IPS-18a (cell line): ENCODE data around the gene PRKAR1B.

Source experiments
- H3K27ac ChIP-seq: one replicate; pipeline ENCODE4 v1.5.1; 2013; ENCODE audit warnings: low read length
- H3K27me3 ChIP-seq: one replicate; pipeline ENCODE4 v1.6.1; 2013; ENCODE audit warnings: mild to moderate bottlenecking, low read length; ENCODE audit not compliant: control insufficient read depth, insufficient read depth
- H3K36me3 ChIP-seq: one replicate; pipeline ENCODE4 v1.6.1; 2013; ENCODE audit warnings: low read depth, low read length; ENCODE audit not compliant: control insufficient read depth
- H3K4me1 ChIP-seq: one replicate; pipeline ENCODE4 v1.6.1; 2013; ENCODE audit warnings: low read depth, low read length; ENCODE audit not compliant: control insufficient read depth
- H3K4me3 ChIP-seq: one replicate; pipeline ENCODE4 v1.5.1; 2013; ENCODE audit warnings: low read length
- H3K9ac ChIP-seq: one replicate; pipeline ENCODE4 v1.6.1; 2013; ENCODE audit warnings: mild to moderate bottlenecking, low read length, moderate library complexity
- H3K9me3 ChIP-seq: one replicate; pipeline ENCODE4 v1.6.1; 2013; ENCODE audit warnings: low read depth, low read length; ENCODE audit not compliant: control insufficient read depth

Gene PRKAR1B

DNA sequence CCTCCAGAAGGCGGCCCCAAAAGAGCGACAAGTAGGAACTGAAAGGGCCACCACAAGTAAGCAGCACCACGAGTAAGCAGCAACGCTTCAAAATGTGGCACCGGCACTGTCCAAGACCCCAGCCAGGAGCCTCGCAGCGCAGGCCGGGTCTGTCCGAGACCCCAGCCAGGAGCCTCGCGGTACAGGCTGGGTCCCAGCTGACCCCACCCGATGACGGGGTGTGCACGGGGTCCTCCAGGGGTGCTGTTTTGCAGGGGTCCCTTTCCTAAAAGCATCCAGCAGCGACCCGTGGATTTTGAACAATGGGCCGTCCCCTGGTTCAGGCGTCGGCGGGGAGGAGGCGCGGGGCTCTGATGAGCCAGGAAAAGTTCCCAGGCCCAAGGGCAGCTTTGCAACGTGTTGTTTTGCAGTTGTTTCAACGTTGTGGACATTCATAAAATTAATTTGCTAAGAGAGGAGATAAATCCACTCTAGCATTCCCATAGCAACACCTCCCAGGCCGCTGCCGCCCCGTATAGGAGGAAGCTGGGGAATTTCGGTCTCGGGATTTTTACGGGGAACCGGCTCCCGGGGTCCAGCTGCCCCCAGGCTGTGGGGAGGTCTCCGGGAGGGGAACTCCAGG is 155.9 kb downstream of the PRKAR1B start:
- Histone ChIP-seq H3K36me3 (no peaks in the 10 kb centered on the region), H3K4me1 (peaks cover 12% of the 10 kb centered on the region), H3K9ac (no peak overlapping the region), H3K4me3 (no peak overlapping the region), H3K27me3 (no peaks in the 10 kb centered on the region), H3K27ac (no peak overlapping the region), H3K9me3 (no peaks in the 10 kb centered on the region)

DNA sequence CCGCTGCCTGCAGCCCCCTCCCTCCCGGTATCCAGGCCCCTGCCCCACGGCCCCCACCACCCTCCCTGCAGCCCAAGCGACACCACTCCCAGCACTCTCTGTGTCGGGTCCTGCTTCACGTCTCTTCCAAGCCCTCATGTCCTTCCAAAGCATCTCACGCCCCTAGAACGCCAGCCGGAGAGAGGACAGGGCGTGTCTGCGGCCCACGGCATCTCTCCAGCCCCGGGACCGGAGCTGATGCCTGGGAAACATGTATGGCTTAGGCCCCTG is 156.3 kb downstream of the PRKAR1B start:
- Histone ChIP-seq H3K9me3 (no peaks in the 10 kb centered on the region), H3K27me3 (no peaks in the 10 kb centered on the region), H3K36me3 (no peaks in the 10 kb centered on the region), H3K4me3 (no peak overlapping the region), H3K9ac (no peak overlapping the region), H3K27ac (no peak overlapping the region), H3K4me1 (peaks cover 12% of the 10 kb centered on the region)

DNA sequence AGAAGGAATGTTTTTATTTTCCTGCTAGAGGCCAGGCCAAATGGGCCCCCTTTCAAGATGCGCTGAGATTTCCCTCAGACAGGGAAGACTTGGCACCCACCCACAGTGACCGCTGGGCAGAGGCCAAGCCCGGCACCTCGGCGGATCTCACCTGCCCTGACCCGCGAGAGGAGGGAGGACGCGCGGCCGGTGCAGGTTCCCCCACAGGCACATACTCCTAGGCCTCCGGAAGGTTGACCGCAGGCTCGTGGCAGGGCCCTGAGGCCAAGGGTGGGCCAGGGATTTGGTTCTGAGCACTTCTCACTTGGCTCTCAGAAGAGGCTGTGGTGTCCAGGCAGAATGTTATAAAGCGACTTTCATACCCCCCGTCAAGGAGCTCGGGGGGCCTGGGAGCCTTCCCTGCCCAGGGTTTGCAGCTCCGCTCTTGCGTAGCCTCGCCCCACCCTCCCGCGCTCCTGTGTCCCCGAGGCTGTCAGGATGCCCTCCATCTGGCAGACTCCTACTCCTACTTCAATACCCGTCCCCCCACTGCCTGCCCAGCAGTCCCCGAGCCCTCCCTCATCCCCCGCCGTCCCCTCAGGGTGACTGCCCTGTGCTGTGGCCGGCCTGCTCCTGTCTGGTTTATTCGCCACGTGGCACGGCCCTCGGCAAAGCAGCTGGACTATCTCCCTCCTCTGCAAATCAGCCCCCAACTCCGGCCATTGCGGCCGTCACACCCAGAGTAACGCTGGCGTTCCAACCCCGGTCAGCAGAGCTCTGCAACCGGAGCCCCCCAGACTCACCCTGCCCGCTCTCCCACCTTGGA is 156.9 kb downstream of the PRKAR1B start:
- no peaks in the 10 kb centered on the region for H3K9me3 ChIP-seq
- no peaks in the 10 kb centered on the region for H3K27me3 ChIP-seq
- no peak overlapping the region for H3K9ac ChIP-seq
- peaks cover 12% of the 10 kb centered on the region for H3K4me1 ChIP-seq
- H3K27ac ChIP-seq = no peak overlapping the region
- no peak overlapping the region for H3K4me3 ChIP-seq
- H3K36me3 ChIP-seq = no peaks in the 10 kb centered on the region

DNA sequence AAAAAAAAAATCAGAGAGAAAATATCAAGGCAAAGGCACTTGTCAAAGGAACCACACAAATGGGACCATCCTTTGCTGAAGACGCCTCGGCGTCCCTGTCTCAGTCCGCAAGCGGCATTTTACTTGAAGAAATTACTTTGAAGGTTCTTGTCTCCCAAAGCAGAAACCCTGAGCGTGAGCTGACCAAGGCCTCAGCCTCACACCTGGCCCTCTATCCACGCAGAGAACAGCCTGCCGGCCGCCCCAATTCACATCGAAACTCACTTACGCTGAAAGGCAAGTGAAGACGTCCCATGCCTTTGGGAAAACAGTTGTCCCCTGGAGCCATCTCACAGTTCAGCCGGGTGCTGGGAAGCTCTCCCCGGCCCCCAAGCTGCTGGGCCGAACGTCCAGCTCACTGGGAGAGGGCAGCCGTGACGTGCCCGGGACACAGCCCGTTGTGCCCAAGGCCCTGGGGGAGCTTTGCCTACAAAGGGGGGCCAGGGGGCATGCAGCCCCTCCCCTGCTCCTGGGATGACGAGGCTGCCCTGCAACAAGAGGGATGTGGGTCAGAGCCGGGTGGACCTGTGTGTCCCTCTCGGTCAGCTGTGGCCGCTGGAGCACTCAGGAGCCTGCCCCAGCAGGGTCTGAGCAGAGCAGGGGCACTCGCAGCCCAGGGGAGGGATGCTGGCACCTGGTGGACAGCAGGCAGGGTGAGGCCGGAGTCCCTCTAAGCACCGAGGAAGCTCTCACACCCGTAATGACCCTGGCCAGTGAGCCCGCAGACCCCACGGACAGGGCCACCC is 157.8 kb downstream of the PRKAR1B start:
- H3K4me3 ChIP-seq = no peak overlapping the region
- peaks cover 12% of the 10 kb centered on the region for H3K4me1 ChIP-seq
- no peak overlapping the region for H3K27ac ChIP-seq
- H3K27me3 ChIP-seq = no peaks in the 10 kb centered on the region
- no peak overlapping the region for H3K9ac ChIP-seq
- H3K9me3 ChIP-seq = no peaks in the 10 kb centered on the region
- H3K36me3 ChIP-seq = no peaks in the 10 kb centered on the region

DNA sequence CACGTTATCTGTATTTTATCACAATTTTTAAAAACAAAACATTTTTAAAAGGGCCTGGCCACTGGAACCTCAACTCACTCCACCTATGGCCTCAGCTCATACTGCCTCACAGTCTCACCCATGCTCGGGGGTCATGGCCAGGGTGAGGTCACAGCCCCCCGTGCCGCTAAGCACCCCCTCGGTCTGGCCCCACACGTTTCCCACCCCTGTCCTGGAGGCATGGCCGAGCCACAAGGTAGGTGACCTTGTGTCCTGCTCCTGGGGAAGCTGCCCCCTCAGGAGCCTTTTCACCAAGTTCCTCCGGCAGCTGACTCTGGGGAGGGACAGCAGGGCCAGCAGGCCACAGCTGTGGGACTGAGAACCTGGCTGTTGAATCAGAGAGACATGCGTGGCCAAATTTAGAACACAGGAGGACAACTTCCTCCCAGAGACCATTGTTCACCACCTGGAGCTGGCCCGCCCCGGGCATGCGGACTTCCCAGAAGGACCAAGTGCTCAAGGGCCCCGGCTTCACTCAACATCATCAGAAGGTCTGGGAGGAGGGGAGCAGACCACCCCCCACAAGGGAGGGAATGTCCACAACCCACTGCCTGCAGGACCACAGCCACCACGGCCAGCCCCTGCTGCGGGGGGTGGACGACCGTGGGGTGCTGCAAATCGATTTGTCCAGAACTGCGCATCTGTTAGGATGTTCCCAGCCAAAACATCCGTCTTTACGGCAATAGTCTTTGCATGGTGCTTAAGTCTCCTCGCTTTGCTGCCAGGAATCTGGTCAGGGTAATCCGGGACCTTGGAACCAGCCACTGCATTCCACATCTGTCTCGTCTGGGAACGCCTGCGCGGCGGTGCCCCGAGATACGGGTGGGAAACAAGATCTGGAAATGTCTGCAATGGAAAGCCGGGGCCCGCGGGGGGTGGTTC is 158.8 kb downstream of the PRKAR1B start:
- Histone ChIP-seq H3K36me3 (no peaks in the 10 kb centered on the region), H3K4me3 (no peak overlapping the region), H3K4me1 (peaks cover 11% of the 10 kb centered on the region), H3K9me3 (no peaks in the 10 kb centered on the region), H3K27ac (no peak overlapping the region), H3K9ac (no peak overlapping the region), H3K27me3 (no peaks in the 10 kb centered on the region)

DNA sequence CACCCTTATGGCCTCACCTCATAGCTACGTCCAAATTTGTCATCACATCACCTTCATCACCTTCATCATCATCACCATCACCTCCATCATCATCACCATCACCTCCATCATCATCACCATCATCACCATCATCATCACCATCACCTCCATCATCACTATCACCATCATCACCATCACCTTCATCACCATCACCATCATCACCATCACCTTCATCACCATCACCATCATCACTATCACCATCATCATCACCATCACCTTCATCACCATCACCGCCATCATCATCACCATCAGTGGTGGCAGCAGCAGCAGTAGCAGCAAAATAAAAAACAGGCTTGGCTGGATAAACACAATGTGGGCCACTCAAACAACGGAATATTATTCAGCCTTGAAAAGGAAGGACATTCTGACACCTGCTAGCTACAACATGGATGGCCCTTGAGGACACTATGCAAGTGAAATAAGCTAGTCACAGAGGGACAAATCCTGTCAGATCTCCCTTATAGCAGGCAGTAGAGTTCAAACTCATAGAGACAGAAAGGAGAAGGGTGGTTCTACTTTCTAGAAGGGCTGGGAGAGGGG is 159.7 kb downstream of the PRKAR1B start:
- no peak overlapping the region for H3K27ac ChIP-seq

DNA sequence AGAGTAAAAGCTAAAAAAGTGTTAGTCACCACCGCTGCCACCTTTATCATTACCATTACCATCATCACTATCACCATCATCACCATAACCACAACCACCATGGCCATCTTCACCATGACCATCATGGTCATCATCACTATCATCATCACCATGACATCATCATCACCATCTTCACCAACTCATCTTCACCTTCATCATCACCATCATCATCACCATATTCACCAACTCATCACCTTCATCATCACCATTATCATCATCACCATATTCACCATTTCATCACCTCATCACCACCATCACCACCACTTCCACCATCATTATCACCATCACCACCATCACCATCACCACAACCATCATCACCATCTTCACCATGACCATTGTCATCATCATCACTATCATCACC is 161.0 kb downstream of the PRKAR1B start:
- Histone ChIP-seq H3K36me3 (no peaks in the 10 kb centered on the region), H3K27me3 (no peaks in the 10 kb centered on the region), H3K27ac (no peak overlapping the region), H3K4me3 (no peak overlapping the region), H3K9ac (no peak overlapping the region), H3K4me1 (no peaks in the 10 kb centered on the region), H3K9me3 (no peaks in the 10 kb centered on the region)

More for the DNA sequence above, 159.7 kb downstream of the PRKAR1B start:
- no peak overlapping the region for H3K4me3 ChIP-seq
- no peaks in the 10 kb centered on the region for H3K36me3 ChIP-seq
- peaks cover 7% of the 10 kb centered on the region for H3K4me1 ChIP-seq
- no peak overlapping the region for H3K9ac ChIP-seq
- no peaks in the 10 kb centered on the region for H3K27me3 ChIP-seq
- H3K9me3 ChIP-seq = no peaks in the 10 kb centered on the region

DNA sequence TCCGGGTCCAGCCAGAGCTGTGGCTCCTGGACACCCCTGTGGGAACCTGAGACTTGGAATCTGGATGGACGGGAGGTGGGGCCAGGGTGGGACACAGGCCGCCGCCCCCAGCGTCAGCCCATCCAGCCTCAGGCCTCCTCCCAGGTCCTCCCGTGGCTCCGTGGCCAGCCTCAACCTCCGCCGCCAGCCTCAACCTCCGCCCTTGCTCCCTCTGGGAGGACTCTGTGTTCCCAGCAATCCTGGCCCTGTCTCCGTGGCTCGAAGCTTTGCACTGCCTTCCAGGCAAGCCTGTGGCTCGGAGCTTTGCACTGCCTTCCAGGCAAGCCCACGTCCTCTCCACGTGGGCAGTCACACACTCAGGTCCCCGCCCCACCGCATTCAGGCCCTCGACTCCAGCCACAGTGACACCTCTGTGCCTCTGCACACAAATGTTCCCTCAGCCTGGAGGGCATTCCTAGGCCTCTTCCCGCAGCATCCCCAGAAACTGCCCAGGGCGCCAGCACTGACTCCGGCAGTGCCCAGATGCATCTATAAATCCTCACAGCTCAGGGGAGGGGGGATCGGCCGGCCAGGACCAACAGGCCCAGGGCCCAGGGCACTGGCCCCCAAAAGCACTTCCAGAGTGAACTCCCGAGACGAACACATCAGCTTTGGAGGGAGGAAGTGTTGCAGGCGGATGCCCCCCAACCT is 162.8 kb downstream of the PRKAR1B start:
- H3K9me3 ChIP-seq = no peaks in the 10 kb centered on the region
- H3K27me3 ChIP-seq = no peaks in the 10 kb centered on the region

DNA sequence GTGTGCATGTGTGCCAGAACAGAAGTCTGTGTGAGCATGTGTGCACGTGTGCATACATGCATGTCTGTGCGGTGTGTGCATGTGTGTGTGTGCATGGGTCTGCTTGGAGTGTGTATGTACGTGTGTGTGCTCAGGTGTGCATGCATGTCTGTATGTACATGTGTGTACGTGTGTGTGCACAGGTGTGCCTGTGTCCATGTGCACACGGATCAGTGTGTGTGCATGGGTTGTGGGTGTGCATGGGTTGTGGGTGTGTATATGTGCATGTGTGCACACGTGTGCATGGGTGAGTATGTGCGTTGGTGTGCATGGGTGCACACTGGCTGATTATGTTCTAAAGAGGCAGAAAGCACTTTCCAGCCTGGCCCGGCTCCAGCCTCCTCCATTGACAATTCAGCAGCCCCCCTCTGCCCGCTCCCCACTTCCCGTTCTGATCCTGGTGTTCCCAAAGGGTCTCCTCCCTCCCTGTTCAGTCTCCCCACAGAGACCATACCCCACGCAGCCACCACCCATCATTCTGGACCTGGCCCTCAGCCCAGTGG is 163.4 kb downstream of the PRKAR1B start:
- no peak overlapping the region for H3K9ac ChIP-seq
- H3K4me3 ChIP-seq = no peak overlapping the region
- H3K27ac ChIP-seq = no peak overlapping the region
- H3K9me3 ChIP-seq = no peaks in the 10 kb centered on the region
- H3K27me3 ChIP-seq = no peaks in the 10 kb centered on the region
- H3K36me3 ChIP-seq = no peaks in the 10 kb centered on the region
- no peaks in the 10 kb centered on the region for H3K4me1 ChIP-seq

More for the DNA sequence above, 162.8 kb downstream of the PRKAR1B start:
- Histone ChIP-seq H3K4me1 (no peaks in the 10 kb centered on the region), H3K27ac (no peak overlapping the region), H3K4me3 (no peak overlapping the region), H3K36me3 (no peaks in the 10 kb centered on the region), H3K9ac (no peak overlapping the region)

DNA sequence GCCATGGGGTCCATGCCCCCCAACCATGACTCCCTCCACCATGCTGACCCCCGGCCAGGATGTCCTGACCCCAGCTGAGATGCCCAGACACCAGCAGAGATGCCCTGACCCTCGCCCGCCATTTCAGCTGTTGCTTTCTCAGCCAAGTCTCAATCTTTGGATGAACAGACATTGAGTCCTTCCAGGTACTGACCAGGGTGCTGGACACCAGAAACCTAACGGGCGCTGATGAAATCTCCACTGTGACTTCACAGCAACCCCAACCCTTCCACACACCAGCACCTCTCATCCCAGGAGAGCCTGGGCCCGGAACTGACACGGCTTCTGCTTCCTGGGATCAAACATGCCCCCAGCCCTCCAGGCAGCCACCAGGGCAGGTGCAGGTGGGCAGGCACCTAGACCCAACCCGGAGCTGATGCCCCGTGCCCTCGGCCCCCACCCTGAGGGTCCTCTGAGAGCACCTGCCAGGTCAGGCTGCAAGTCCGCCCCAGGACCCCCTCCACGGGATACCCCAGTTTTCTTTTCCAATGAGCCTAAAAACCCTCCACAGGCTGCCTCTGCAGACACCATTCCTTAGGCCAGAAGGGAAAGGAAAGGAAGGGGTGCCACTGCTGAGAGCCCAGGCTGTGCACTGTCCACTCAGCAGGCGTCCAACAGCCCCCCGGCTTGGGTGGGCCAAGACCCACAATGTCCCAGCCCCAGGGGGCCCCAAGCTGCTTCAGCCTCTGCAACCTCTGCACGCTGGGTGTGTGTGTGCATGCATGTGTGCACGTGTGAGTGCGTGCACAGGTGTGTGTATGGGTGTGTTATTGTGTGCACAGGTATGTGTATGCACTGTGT is 164.1 kb downstream of the PRKAR1B start:
- H3K9me3 ChIP-seq = no peaks in the 10 kb centered on the region
- no peak overlapping the region for H3K4me3 ChIP-seq
- no peaks in the 10 kb centered on the region for H3K36me3 ChIP-seq
- H3K9ac ChIP-seq = no peak overlapping the region
- H3K4me1 ChIP-seq = no peaks in the 10 kb centered on the region
- no peak overlapping the region for H3K27ac ChIP-seq
- no peaks in the 10 kb centered on the region for H3K27me3 ChIP-seq
